Subcutaneous adipose tissue (tissue), 4 donors: ENCODE data around the gene GPHN. TPM values are rescaled to one million over a fixed set of nuclear protein-coding genes. Genes with fewer than 3 reads are reported as not detected.

Source experiments
- total RNA-seq, 4 donors: library from RNA; depleted of rRNA; stranded (reverse); fragments of >200 nt; gene quantifications; one replicate each; pipeline ENCODE4 v1.1.0, GENCODE V29; 2016
- TF ChIP-seq, protein P1 (sequence below): fragments of 450-650 bp; IDR thresholded peaks from one replicate; pipeline ENCODE4 v1.5.1; 2016; ENCODE audit warnings: low read depth, mild to moderate bottlenecking, control low read depth, antibody characterized with exemption, moderate library complexity

GPHN gene
- total RNA-seq, 4 donors from 2014 or later, result 18.0 to 38.2 (median 20.5) TPM

DNA sequence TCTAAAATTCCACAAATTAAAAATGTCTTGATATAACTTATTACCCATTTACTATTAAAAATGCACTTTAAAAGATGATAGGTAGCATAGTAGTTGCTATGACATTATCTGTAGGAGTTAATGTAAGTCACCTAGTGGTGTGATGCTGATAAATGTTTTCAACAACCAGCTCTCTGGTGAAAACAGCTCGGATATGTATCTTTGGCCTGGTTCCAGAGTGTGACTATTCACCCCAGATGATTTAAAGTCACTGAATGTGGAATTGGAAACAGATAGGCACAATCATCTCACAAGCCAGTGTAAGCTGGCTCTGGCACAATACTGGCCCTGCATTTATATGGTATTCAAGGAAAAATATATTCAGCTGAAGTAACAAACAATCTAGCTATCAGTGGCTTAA, 31.0 kb upstream of the GPHN start:
- TF ChIP-seq, protein P1, sequence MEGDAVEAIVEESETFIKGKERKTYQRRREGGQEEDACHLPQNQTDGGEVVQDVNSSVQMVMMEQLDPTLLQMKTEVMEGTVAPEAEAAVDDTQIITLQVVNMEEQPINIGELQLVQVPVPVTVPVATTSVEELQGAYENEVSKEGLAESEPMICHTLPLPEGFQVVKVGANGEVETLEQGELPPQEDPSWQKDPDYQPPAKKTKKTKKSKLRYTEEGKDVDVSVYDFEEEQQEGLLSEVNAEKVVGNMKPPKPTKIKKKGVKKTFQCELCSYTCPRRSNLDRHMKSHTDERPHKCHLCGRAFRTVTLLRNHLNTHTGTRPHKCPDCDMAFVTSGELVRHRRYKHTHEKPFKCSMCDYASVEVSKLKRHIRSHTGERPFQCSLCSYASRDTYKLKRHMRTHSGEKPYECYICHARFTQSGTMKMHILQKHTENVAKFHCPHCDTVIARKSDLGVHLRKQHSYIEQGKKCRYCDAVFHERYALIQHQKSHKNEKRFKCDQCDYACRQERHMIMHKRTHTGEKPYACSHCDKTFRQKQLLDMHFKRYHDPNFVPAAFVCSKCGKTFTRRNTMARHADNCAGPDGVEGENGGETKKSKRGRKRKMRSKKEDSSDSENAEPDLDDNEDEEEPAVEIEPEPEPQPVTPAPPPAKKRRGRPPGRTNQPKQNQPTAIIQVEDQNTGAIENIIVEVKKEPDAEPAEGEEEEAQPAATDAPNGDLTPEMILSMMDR, result no peak

DNA sequence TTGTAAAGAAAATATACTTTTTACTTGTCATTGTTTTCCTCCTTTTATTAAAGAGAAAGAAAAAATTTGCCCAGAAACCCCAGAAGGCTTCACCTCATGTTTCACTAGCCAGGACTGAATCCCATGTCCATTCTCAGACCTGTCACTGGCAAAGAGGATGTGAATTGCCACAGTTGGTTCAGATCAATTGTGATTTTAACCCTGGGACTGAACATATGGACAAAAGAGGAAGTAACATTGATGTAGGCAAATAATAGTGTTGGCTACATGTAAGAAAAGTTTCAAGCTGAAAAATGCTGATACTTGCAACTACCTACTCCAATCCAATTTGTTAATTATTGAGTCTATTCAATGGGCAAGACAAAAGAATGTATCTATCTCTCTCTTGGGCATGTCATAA, 30.4 kb upstream of the GPHN start:
- TF ChIP-seq, protein P1, result no peak

DNA sequence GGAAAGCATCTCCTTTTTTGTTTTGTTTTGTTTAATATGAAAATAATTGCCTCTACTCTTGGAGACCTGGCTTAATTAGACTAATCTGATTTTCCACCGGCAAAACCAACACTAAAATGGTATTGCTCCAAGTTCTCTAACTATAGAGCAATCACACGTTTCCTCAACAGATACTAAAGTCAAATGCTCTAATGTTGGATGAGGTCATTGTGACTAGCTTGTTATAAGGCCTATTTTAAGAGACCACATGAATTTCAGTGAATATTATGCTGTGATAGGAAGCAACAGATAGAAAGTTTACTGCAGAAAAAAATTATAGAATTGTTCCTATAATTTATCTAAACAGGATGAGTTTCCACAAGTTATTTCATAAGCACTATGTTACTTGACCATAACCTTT, 25.1 kb upstream of the GPHN start:
- TF ChIP-seq, protein P1, result no peak

DNA sequence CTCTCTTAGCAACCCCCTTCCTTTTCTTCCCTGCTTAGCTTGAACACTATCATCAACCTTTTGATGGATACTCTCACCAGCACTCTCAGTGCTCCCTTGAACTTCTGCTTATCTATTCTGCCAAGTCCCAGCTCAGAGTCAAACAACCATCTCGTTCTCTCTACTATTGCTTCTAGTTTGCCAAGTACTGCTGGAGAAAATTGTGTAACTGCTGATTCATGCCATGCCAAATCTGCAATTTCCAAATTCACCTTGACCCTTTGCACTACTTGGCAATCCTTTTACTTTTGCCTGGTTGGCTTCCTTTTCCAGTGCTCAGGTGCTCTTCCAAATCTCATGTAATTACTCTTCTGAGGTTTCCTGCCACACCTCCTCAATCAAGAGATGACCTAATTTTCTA, 24.6 kb upstream of the GPHN start:
- TF ChIP-seq, protein P1, result no peak

DNA sequence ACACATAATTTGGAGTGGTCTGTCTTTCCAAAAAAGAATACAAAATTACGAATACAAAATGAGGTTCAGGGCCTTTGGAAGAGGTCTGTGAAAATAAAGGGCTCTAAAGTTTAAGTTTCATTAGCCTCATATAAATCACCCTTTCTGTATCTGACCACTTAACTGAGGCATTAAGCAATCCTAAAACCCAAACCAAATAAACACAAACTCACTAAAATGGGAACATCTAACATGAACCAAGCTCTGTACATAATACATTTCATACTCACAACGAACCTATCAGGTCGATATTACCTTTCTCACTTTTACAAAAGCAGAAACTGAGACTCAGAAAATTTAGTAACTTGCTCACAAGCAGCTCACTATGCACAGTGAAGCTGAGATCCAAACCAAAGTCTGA, 22.9 kb upstream of the GPHN start:
- TF ChIP-seq, protein P1, result no peak

DNA sequence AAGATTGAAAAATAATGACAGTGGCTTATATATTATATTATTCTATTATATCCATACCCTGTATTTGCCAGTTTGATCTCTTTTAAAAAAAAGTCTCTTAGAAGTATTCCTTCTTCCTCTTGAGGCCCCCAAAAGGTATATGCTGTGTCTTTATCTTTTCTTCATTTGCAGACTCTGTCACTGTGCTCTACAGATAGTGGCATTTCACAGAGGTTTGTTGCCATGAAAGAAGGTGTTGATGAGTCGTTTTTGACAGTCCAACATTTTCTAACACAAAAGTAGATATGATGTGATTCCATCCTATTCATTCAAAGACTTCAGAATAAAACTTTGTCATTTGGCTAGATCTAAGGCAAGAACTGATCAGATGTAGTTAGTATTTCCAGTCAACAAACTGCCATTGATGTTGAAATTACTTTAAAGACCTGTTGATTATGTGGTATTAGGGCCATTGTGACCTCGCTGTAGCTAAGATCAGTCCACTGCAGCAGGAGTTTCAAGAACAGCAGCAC, 22.0 kb upstream of the GPHN start, which contains the start of gene CCDC196:
CCDC196 (plus strand) TSS at position 462 of the 512 bp plus-strand sequence. CDS start 132 bp downstream, outside the sequence.
- TF ChIP-seq, protein P1, result no peak

DNA sequence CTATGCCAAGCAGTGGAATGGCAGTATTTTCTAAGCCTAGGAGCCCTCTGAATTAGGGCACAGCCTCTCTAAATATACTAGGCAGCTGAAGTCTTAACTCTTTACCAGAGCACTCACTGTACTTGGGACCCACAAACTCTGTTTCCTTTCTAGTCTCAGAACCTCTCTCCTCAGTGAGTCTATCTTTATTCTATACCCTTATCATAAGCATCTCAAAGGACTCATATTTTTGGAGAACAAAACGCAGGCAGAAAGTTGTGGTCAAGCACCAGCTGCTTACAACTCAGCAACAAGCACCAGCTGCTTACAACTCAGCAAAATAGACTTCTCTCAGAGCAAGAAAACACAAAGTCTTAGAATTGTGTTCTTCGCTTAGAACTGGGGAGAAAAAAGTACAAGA, 20.8 kb upstream of the GPHN start:
- TF ChIP-seq, protein P1, result no peak
